ENCODE data around the gene INTS13. TPM values are rescaled to one million over a fixed set of nuclear protein-coding genes. Genes with fewer than 3 reads are reported as not detected.

INTS13 gene
- total RNA-seq, 1 donor = 52.2 TPM

DNA sequence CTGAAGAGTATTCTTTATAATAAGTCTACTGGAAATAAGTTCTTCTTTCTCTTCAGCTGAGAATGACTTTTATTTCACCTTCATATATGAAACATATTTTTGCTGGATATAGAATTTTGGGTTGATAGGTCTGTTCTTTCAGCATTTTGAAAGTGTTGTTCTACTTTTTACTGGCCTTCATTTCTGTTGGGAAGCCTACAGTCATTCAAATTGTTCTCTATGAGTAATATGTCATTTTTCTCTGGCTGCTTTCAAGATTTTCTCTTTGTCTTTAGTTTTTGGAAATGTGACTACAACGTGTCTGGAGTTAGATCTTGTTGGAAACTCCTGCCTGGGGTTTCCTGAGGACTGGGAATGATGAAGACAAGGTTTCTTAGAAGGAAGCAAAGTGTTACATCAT, 10.5 kb upstream of the INTS13 start:
- TF ChIP-seq, protein P1, sequence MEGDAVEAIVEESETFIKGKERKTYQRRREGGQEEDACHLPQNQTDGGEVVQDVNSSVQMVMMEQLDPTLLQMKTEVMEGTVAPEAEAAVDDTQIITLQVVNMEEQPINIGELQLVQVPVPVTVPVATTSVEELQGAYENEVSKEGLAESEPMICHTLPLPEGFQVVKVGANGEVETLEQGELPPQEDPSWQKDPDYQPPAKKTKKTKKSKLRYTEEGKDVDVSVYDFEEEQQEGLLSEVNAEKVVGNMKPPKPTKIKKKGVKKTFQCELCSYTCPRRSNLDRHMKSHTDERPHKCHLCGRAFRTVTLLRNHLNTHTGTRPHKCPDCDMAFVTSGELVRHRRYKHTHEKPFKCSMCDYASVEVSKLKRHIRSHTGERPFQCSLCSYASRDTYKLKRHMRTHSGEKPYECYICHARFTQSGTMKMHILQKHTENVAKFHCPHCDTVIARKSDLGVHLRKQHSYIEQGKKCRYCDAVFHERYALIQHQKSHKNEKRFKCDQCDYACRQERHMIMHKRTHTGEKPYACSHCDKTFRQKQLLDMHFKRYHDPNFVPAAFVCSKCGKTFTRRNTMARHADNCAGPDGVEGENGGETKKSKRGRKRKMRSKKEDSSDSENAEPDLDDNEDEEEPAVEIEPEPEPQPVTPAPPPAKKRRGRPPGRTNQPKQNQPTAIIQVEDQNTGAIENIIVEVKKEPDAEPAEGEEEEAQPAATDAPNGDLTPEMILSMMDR (IDR thresholded peaks at IDR 0.05; ENCODE audit: insufficient read depth, low read length) = no peak
- DNase-seq (ENCODE audit: low read depth) = no peak
- no peak overlapping the region for H3K4me3 ChIP-seq (ENCODE audit: low read depth, low read length)

DNA sequence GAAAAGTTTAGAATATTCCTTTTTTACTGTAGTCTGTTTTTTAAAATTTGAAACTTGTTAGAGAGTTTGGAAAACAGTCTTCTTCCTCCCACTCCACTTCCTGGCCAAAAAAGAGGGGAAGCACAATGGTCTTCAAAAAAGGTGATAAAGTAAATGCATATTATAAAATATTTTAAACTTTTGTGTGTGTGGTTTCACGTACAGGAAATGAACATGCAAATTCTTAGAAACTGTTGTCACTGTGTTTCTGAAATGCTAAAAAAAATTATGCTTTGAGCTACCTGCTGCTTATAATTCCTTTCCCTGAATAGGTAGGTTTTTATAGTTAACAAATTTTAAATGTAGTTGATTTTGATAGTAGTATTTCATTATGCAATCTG, 3.4 kb upstream of the INTS13 start:
- no peak overlapping the region for H3K4me3 ChIP-seq (ENCODE audit: low read depth, low read length)
- DNase-seq (ENCODE audit: low read depth) = no peak
- TF ChIP-seq, protein P1 (IDR thresholded peaks at IDR 0.05; ENCODE audit: insufficient read depth, low read length) = no peak

DNA sequence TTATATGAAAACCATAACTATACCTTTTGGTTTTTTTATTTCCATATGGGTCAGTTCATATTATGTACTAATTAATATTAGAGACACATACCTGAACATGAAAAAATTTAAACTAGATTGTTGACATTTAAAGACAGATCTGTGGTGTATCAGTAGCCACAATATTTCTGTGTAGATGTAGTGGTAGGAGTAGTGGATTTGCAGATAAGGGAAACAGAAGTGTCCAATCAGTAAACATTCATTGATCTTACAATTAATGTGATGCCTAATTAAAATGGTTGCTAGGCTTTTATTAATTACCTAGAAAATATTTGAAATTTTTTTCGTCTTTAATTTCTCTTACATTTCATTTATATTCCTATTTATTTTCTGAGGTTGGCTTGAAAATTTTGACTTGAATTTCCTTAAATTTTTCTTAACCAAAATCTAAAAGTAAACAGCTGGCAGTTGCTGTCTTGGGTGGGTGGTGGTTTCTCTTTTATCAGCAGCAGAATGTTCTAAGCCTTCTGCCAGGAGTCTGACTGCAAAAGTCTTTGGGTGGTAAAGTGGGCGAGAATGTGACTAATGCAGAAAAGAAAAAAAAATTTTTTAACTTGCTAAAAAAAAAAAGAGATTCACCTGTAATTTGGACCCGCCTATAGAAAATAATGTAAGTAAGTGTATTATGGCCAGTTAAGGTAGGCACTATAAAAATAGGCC, 2.9 kb upstream of the INTS13 start:
- H3K4me3 ChIP-seq (ENCODE audit: low read depth, low read length) = peak overlapping the region; percentile 11
- TF ChIP-seq, protein P1 (IDR thresholded peaks at IDR 0.05; ENCODE audit: insufficient read depth, low read length) = no peak
- DNase-seq (ENCODE audit: low read depth) = peak; percentile 42

DNA sequence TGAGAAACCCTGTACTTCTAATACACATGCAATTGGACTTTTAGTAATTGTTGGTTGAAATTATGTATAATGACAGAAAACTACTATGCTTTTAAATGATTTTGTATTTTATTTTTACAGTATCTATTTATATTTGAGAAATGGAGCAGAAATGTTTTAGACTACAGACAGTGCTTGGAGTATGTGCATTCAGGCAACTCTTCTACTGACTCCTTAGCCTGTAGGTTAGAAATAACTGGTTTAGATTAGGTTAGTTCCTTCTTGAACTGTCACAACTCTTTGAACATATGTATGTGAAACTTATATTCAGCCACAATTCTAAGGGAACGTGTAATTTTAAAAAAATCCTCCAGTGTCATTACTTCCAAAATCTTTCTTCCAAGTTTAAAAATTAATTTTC, 2.2 kb upstream of the INTS13 start:
- TF ChIP-seq, protein P1 (IDR thresholded peaks at IDR 0.05; ENCODE audit: insufficient read depth, low read length) = no peak
- no peak for DNase-seq (ENCODE audit: low read depth)
- peak overlapping the region; percentile 96 for H3K4me3 ChIP-seq (ENCODE audit: low read depth, low read length)

DNA sequence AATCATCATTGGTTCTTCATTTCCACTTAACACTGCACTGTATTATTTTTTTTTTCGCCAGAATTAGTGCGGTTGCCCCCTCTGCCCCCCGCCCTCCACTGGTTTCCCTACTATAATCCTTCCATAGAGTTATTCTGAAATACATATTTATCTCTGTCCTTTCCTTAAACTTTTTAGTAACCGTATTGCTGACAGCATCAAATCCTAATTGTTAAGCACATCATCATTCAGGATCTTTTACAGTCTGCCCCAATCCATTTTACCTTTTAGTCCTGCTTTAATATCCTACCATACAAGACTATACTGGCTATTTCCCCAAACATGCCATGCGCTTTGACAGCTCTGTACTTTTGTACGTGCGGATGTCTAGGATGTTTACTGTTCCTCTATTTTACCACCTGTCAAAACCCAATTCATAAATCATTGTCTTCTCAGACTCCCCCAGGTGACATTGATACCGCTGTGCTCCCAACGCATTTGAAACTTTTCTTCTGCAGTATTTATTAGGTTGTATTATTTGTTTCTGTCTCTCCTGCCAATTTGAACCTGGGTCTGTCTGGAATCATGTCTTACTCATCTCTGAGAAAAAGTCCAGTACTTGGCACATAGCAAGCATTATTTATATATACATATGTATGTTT, 1.5 kb upstream of the INTS13 start:
- TF ChIP-seq, protein P1 (IDR thresholded peaks at IDR 0.05; ENCODE audit: insufficient read depth, low read length) = no peak
- H3K4me3 ChIP-seq (ENCODE audit: low read depth, low read length) = peak overlapping the region; percentile 96
- no peak for DNase-seq (ENCODE audit: low read depth)

DNA sequence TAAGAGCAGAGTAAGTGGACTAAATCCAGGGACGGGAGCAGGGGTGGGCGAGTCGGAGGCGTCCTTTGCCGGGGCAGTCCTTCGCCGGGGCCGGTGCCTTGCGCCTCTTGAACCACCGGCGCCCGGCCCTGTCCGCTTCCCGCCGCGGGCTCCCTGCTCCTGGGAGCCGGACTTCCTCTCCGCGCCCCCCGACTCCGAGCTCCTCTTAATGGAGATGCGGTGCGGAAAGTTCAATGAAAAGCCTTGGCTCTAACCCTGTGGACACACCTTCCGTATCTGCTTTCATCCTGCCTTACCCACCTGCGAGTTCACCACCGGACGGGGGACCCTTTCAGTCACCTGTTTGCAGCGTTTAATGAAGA, 901 bp upstream of the INTS13 start:
- no peak for DNase-seq (ENCODE audit: low read depth)
- TF ChIP-seq, protein P1 (IDR thresholded peaks at IDR 0.05; ENCODE audit: insufficient read depth, low read length) = no peak

More for the DNA sequence above, 901 bp upstream of the INTS13 start:
- peak overlapping the region; percentile 96 for H3K4me3 ChIP-seq (ENCODE audit: low read depth, low read length)
